Stimulated activated CD4-positive, alpha-beta T cell treated with anti-CD3 and anti-CD28 coated beads, Interleukin-4, amount 100 ng/mL, for 24 hours (primary cell): Measurements from ENCODE around the gene PPM1B.
A peak's percentile ranks its signal among the peaks of the same experiment; 100 is the strongest.
"Not testable (repeated sequence)": the region's sequence is repeated elsewhere in the genome, so short reads cannot be mapped to it uniquely, and the experiment has no call there.

Source experiments
- DNase-seq: peaks from one replicate; pipeline ENCODE4 v3.0.0-alpha.2; 2020

PPM1B gene

DNA sequence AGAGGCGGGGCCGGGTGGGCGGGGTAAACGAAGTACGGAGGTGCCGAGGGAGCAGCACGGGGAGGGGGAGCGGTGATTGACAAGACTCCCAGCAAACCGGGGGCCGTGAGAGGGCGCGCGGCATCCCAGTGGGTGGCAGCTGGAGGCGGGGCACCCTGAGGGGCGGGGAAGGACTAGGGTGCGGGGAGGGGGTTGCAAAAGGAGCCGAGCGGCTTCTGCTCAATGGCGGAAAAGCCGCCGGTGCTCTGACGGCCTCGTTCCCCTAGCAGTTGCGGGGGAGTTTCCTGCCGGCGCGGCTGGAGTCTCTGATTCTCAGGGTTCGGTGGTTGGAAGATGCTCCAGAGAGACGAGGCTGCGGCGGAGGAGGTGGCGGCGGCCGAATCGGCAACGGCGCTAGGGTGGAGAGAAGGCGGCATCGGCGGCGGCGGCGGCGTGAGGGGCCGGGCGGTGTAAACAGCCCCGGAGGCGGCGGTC lies at the start of gene PPM1B:
Gene PPM1B, plus strand, starts transcription at position 195 of the 474 bp plus-strand sequence. CDS start 32,325 bp downstream, outside the sequence.
- peak; percentile 100 for DNase-seq

DNA sequence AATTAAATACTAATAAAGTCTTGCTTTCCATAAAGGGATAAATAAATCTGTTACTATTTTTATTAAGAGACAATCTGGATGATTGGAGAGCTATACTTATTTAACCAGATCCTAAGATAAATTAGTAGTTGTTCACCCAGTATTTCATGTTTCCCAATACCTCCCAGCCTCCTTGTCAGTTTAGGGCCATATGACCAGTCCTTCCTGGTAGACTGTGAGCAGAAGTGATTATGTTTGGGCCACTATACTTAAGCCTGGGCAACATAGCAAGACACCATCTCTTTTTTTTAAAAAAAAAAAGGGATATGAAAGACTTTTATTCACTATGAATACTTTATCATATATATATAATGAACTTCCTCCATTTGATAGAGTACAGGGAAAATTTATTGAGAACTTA lies 48.8 kb upstream of the PPM1B start:
- no peak for DNase-seq

DNA sequence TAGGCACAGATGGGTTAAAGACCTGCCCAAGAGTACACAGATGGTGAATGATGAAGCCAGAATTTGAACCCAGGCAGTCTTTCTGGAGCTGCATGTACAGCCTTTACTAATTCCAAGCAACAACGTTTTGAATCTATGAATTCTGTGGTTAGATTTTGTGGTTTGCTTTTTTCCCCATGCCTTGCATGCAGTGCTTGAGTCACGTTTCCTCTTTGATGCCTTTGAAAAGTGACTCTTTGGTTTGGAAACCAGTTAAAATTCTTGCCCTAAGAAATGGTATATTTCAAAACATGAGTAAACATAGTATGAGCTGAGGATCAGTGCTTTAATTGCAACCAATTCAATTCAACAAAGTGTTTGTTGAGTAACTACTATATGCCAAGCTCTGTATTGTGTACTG lies 48.2 kb upstream of the PPM1B start:
- DNase-seq = peak; percentile 51

DNA sequence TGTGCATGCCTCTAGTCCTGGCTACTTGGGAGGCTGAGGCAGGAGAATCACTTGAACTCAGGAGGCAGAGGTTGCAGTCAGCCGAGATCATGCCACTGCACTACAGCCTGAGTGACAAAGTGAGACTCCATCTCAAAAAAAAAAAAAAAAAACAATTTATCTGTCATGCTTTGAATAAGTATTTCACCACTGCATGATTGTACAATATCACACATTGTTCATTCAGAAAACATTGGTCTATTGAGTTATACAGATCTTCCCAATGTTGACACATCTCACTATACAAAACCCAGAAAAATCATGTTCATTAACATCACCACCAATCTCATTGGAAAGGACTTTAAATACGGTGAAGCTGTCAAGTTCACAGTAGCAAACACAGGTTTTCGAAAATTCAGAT lies 46.8 kb upstream of the PPM1B start:
- no peak for DNase-seq

DNA sequence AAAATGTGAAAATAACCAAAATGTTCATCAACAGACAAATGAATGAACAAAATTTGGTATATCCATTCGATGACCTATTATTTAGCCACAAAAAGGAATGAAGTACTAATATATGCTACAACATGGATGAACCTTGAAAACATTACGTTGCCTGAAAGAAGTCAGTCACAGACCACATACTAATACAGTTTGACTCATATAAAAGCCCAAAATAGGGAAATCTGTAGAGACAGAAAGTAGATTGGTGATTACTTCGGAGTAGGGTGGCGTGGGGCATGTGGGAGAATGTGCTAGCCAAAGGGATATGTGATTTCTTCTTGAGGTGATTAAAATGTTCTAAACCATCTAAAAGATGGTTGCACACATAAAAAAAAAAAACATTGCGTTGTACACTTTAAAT lies 44.2 kb upstream of the PPM1B start:
- DNase-seq = peak; percentile 15

DNA sequence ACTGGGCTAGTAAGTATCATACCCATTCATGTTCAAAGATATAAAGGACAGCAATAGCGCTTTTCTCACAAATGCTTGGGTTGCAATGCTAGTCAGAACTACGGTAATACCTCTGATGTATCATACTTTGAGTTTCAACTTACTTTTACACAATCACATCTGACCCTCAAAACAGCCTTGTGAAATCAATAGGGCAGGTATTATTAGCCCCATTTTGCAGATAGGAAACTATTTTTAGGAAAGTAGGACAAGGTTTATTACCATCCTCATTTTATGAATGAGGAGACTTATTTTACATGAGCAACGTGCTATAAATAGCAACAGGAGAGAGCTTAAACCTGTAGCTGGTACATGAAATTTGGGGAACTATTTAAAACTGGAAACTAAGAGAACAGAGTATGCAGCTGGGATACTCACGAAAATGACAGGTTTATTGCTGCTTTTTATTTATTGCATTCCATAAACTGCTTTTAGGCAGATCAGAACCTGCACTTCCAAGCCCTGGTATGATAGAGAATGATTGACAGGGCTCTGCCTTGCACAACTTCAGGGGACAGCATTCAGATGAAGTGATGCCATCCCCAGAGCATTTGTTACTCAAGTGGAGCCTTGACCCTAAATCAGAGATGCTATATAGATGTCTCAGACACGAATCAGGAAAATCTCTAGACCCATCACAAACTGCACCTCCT lies 42.4 kb upstream of the PPM1B start:
- DNase-seq = no peak

DNA sequence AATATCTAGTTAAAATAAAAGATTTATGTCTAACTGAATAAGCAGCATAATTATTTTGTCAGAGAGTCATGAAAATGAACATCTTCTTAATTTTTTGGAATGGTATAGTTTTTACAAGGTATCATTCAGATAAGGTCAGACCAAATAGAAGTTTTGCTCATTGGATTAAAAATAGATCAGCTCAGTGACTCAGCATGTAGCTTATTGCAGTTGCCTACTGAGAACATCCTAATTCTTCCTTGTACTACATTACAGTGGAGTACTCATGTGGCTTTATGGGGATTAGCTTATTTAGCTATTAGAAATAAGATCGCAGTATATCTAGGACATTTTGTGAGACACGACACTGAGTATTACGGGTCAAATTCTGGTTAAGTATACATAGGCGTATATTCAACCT lies 38.2 kb upstream of the PPM1B start:
- no peak for DNase-seq

DNA sequence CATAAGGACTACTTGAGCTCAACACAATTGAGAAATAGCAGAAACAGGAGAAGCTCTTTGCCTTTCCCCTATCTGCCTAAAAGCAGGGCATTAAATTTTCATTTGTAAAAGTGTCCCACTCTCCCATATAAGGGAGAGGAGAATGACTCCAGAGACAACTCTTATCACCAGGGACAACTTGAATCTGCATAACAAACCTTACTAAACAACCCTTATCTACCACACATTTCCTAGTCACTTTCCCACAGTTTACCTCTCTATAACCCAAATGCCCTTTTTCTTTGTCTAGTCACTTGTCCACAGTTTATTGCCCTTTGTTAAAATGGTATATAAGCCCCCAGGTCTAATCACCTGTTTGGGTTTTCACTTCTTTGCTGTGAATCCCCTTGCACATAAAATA lies 37.5 kb upstream of the PPM1B start:
- no peak for DNase-seq

DNA sequence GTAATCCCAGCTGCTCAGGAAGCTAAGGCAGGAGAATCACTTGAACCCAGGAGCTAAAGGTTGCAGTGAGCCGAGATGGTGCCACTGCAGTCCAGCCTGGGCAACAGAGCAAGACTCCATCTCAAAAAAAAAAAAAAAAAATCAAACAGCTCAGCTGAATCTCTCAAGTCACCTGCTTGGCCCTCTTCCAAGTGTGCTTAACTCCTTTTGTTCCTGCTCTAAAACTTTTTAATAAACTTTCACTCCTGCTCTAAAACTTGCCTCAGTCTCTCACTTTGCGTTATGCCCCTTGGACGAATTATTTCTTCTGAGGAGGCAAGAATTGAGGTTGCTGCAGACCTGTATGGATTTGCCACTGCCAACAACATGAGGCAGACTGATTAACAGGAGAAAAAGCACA lies 35.1 kb upstream of the PPM1B start:
- not testable (repeated sequence) for DNase-seq

DNA sequence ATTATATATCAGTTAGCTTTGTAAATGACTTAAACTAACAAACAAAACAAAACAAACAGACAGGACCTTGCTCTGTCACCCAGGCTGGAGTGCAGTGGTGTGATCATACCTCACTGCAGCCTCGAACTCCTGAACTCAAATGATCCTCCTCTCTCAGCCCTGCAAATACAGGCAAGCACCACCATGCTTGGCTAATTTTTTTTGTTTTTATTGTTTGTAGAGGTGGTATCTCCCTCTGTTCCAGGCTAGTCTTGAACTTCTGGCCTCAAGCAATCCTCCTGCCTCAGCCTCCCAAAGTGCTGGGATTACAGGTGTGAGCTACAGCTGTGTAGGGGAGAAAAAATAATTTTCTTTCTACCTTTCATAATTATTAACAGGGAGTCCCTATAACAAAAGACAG lies 33.8 kb upstream of the PPM1B start:
- no peak for DNase-seq

DNA sequence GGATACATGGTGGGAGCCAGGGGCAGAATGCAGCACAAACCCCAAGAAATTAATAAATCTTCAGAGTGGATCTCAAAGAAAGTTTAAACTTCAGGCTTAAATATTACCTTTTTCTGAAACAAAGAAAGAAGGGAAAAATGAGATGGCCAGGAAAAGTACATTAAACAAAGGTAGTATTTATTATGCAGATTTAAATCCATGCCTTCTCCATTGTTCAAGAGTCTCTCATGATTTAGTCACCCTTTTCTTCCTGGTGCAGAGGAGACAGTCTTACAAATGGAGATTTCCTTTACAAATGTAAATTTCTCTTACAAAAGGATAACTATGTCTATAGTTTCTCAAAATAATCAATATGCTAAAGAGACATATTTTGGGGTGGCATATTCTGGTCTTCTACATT lies 33.4 kb upstream of the PPM1B start:
- no peak for DNase-seq

DNA sequence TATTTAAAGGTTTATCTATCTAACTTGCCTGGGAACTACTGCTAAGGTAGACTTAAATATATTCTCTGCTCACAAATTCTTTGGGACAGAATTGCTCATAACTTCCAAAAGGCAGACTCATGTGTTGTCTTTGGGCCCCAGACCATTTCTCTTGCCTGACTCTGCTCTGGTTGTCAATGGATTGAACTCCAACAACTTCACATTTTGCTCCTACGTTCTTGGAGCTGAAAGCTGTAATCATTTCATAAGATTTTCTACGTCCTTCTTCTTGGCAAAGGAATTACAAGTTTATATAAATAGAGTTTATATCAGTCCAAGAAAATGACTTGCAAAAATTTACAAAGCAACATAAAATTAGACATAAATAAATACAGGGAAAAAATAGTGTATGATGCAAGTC lies 32.9 kb upstream of the PPM1B start:
- no peak for DNase-seq

DNA sequence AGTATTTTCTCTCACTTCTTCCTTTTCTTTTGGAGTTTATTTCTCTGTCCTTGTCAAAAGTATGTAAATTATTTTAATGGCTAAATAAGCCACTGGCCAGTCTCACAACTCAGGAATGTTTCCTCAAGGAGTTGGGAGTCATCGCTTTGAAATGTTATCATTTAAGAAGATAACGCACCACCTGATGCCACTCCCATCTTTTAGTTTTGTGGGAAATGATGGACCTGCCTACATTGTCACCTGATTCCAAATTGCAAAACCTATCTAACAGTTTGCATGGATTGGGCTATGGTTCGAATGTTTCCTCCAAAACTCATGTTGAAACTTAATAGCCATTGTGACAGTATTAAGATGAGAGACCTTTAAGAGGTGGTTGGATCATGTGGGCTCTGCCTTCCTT lies 32.4 kb upstream of the PPM1B start:
- DNase-seq = no peak

DNA sequence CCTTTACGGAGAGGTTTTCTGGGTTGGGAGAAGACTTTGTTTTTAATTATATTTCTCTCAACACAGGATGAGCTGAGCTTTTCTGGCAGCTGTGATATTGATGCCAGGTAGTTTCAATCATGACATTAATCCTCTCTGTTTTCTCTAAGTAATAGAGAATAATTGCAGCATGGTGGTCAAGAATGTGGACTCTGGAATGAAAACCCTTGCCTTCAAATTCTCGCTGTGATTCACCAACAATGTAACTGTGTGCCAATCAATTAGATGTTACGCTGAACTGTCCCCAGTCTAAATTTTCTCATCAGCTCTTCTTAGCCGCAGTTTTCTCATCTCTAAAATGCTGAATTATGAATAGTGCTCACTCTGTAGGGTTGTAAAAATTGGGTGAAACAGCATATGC lies 31.6 kb upstream of the PPM1B start:
- DNase-seq = no peak

DNA sequence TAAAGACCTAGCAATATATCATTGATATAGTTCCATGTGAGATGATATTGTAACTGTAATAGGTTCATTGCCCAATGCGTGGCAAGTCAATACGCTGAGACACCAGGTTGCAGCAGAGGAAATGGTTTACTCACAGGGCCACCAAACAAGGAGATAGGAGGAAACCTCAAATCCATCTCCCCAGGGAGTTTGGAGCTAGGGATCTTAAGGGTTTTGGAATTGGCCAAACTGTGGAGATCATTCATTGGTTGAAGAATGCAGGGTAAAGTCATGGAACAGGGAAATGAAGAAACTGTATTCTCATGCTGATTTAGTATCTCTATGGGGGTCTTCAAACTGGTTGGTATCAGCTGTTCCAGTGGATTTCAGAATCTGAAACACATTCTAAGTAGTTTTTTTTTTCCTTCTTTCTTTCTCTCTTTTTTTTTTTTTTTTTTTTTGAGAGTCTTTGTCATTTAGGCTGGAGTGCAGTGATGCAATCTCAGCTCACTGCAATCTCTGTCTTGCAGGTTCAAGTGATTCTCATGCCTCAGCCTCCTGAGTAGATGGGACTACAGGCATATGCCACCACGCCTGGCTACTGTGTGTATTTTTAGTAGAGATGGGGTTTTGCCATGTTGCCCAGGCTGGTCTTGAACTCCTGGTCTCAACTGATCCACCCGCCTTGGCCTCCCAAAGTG lies 30.7 kb upstream of the PPM1B start:
- no peak for DNase-seq

DNA sequence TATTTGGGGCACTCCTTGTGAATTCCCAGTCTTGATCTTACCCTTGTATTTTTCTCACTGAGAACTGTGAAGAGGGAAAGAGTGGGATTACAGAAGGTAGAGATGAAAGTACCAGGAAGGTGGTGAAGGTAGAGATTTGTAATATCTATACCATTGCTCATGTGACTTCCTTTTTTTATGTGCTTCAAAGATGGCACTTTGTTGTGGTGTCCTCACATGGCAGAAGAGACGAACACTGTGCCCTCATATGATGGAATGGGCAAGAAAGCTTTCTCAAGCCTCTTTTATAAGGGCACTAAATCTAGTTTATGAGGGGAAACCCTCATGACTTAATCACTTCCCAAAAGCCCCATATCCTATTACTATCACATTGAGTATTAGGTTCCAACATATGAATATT lies 28.9 kb upstream of the PPM1B start:
- no peak for DNase-seq

DNA sequence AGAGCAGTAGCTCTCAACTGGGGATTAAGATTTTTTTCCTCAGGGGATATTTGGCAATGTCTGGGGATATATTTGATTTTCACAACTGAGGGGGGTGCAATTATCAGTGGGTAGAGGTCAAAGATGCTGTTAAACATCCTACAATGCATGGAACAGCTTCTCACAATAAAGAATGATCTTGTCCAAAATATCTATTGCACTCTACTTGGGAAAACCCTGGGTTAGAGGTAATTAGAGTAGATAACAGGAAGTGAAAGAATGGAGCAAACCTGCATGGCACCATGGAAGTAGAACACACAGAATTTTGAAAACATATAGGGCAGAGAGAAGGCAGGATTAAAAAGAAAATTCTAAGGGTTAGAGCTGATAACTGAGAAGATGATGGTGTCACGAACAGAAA lies 26.4 kb upstream of the PPM1B start:
- DNase-seq = no peak

DNA sequence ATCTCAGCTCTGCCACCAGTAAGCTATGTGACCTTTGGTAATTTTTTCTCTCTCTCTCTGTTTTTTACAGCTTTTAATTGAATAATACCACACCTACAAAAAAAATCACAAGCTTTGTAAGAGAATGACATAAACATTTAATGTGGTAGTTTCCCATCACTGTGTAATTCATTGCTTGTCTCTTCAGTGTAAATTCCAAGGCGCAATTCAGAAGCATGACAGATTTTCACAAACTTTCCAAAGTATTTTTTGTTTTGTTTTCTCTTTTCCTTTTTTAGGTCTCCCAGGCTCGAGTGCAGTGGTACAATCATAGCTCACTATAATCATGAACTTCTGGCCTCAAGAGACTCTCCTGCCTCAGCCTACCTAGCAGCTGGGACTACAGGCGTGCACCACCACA lies 25.0 kb upstream of the PPM1B start:
- no peak for DNase-seq

DNA sequence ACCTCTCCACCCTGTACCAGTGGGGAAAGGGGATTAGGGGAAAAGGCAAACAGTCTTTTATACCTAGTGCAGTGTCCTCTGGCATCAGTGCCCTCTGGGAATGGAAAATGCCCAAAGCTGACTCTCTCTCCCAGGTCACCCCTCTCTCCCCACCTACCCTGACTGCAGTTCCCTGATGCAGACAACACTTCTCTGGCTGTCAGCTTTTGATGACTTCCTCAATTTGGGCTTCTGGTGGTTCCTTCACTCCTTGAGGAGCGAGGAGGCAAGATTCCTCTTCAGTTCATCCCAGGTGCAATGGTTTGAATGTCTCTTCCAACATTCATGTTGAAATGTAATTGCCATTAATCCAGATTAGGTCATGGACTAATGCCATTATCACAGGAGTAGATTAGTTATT lies 19.7 kb upstream of the PPM1B start:
- no peak for DNase-seq

DNA sequence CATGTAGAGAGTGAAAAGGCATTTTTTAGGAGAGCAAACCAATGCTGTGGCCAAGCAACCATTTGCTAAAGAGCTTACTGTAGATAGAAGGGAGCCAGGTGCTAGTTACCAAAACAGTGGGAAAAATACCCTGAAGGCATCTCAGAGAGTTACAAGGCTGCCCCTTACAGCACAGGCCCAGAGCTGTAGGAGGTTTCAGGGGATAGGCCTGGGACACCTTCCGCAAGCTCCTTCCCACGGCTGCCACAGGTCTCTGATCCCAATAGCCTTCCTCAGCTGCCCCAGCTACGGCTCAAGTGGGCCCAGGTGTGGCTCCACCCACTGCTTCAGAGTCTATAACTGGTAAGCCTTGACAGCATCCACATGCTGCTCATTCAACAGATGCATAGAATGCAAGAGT lies 18.2 kb upstream of the PPM1B start:
- no peak for DNase-seq

DNA sequence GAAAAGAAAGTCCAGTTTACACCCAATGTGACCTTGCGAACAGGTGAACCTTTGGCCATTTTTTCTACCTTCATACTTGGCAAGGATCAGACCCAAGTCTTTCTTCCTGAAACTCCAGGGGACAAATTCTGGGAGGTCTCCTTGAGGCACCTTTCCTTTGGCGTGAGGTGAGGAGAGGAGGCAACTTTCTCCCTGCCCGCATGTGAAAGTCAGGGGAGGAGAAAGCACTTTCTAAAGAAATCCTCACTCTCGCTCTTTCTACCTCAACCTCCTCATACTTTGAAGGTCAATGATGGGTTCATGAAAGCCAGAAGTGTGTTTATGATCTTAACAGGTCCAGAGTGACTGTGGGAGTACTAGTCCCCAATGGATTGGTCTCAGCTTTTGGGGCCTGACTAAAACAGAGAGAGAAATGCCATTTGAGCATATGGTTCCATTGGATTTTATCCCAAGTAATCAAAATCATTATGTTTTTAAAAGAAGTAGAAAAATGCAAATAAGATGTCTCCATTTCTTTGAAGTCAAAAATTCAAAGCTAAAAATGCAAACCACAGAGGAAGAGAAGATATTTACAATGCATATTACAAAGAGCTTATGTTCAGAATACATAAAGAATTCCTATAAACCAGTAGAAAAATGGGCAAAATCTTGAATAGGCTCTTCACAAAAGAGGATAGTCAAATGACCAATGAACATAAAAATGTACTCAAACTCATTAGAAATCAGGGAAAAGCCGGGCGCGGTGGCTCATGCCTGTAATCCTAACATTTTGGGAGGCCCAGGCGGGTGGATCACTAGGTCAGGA lies 15.6 kb upstream of the PPM1B start:
- DNase-seq = no peak

DNA sequence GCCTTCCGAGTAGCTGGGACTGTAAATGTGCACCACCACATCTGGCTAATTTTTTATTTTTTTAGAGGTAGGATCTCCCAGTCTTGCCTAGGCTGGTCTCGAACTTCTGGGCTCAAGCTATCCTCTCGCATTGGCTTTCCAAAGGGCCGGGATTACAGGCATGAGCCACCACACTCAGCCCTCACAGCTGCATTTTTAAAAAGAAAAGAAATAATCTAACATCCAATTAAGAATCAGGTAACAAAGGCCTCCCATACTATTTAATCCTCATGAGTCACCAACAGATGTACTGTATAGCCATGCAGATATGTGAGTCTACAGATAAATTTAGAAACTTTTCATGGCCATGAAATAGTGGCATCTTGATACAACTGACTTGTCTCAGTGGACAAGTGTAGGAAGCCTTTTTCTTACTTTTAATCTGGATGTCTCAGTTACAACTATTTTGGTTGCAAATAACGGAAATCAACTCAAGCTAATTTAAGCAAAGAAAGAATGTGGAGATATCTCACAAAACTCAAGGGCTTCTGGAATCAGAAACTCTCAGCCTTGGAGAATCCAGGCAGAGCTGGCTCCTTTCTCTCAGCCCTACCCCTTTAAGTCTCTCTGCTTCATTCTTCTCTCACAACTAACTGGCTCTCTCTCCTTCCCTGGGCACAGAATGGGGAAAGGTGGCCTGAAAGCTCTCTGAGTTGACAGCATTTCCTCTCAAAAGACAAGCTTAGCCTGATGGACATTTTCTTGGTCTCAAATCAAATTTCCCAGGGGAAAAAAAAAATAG lies 12.8 kb upstream of the PPM1B start:
- no peak for DNase-seq

DNA sequence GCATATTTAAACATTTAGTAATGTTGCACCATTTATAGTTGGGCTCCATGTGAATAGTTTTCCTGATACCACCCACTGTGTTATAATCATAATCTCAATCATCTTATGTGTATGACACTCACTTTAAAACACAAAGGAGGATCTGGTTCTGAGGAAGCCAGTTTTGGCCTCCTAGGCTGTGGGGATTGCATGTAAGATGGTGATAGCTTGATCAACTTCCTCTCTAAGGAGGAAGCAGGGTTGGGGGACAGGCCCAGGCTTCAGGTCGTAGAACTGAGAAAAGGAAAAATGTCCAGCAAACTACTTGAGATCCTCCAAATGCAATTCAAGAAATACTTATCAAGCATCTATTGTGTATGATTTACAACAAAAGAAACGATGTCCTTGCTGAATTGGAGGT lies 4.9 kb upstream of the PPM1B start:
- DNase-seq = no peak
